H9 (cell line): ENCODE results near the gene MORN1. TPM values are rescaled to one million over a fixed set of nuclear protein-coding genes. Genes with fewer than 3 reads are reported as not detected.

Experiments
- DNase-seq: peaks from one replicate; pipeline ENCODE4 v3.0.0-alpha.2; 2017
- H2AFZ ChIP-seq: one replicate; pipeline ENCODE4 v1.6.1; 2013; ENCODE audit warnings: mild to moderate bottlenecking, low read length, control low read depth, moderate library complexity
- H2AK5ac ChIP-seq: 2 replicates; pipeline ENCODE4 v1.6.1; 2013; ENCODE audit warnings: low read length, control low read depth, mixed read lengths; ENCODE audit not compliant: insufficient read length
- H2BK120ac ChIP-seq: one replicate; pipeline ENCODE4 v1.6.1; 2013; ENCODE audit warnings: low read depth, mild to moderate bottlenecking, low read length, control low read depth, inconsistent platforms; ENCODE audit not compliant: poor library complexity, severe bottlenecking
- H2BK12ac ChIP-seq: 2 replicates; pipeline ENCODE4 v1.6.1; 2013; ENCODE audit warnings: low read length, control low read depth, mixed read lengths, low read depth; ENCODE audit not compliant: insufficient read length
- H2BK15ac ChIP-seq: 2 replicates; pipeline ENCODE4 v1.6.1; 2013; ENCODE audit warnings: low read depth, low read length, control low read depth
- H2BK20ac ChIP-seq: one replicate; pipeline ENCODE4 v1.6.1; 2013; ENCODE audit warnings: low read depth, mild to moderate bottlenecking, low read length, control low read depth, inconsistent platforms; ENCODE audit not compliant: poor library complexity, severe bottlenecking
- H2BK5ac ChIP-seq: 2 replicates; pipeline ENCODE4 v1.6.1; 2013; ENCODE audit warnings: low read length, control low read depth, mixed read lengths; ENCODE audit not compliant: insufficient read length
- H3K14ac ChIP-seq: 2 replicates; pipeline ENCODE4 v1.6.1; 2013; ENCODE audit warnings: low read length, control low read depth; ENCODE audit not compliant: insufficient read depth
- H3K18ac ChIP-seq: 2 replicates; pipeline ENCODE4 v1.6.1; 2013; ENCODE audit warnings: low read depth, mild to moderate bottlenecking, mixed read lengths, low read length, control low read depth; ENCODE audit not compliant: insufficient read length
- H3K23ac ChIP-seq: 2 replicates; pipeline ENCODE4 v1.6.1; 2013; ENCODE audit warnings: low read length, control low read depth, mixed read lengths, low read depth; ENCODE audit not compliant: insufficient read length
- H3K23me2 ChIP-seq: 2 replicates; pipeline ENCODE4 v1.6.1; 2013; ENCODE audit warnings: low read depth, mild to moderate bottlenecking, mixed read lengths, low read length, control low read depth; ENCODE audit not compliant: insufficient read length, poor library complexity, severe bottlenecking
- H3K27ac ChIP-seq: 2 replicates; pipeline ENCODE4 v1.5.1; 2013; ENCODE audit warnings: low read length, control low read depth, mixed read lengths, low read depth; ENCODE audit not compliant: insufficient read length
- H3K27me3 ChIP-seq: 2 replicates; pipeline ENCODE4 v1.6.1; 2013; ENCODE audit warnings: low read length, control low read depth, inconsistent platforms; ENCODE audit not compliant: insufficient read depth
- H3K4ac ChIP-seq: 2 replicates; pipeline ENCODE4 v1.6.1; 2013; ENCODE audit warnings: low read depth, mild to moderate bottlenecking, control low read depth, inconsistent platforms, low read length, moderate library complexity
- H3K4me1 ChIP-seq: 2 replicates; pipeline ENCODE4 v1.6.1; 2013; ENCODE audit warnings: low read length, control low read depth, inconsistent platforms; ENCODE audit not compliant: insufficient read depth
- H3K4me2 ChIP-seq: 2 replicates; pipeline ENCODE4 v1.6.1; 2013; ENCODE audit warnings: low read length, control low read depth, mixed read lengths; ENCODE audit not compliant: insufficient read length, insufficient read depth
- H3K56ac ChIP-seq: 2 replicates; pipeline ENCODE4 v1.6.1; 2013; ENCODE audit warnings: low read depth, mild to moderate bottlenecking, mixed read lengths, low read length, control low read depth; ENCODE audit not compliant: insufficient read length
- H3K79me1 ChIP-seq: 2 replicates; pipeline ENCODE4 v1.6.1; 2013; ENCODE audit warnings: low read depth, mild to moderate bottlenecking, moderate library complexity, low read length, control low read depth, inconsistent platforms; ENCODE audit not compliant: insufficient read depth, poor library complexity, severe bottlenecking
- H3K79me2 ChIP-seq: 2 replicates; pipeline ENCODE4 v1.6.1; 2013; ENCODE audit warnings: low read length, control low read depth, inconsistent platforms; ENCODE audit not compliant: insufficient read depth
- H3K9ac ChIP-seq: 2 replicates; pipeline ENCODE4 v1.6.1; 2013; ENCODE audit warnings: low read length, control low read depth, mixed read lengths; ENCODE audit not compliant: insufficient read length; ENCODE audit errors: extremely low read depth
- H3K9me3 ChIP-seq: one replicate; pipeline ENCODE4 v1.6.1; 2013; ENCODE audit warnings: low read depth, low read length, inconsistent platforms; ENCODE audit not compliant: control insufficient read depth
- H3T11ph ChIP-seq: one replicate; pipeline ENCODE4 v1.6.1; 2013; ENCODE audit warnings: mild to moderate bottlenecking, low read length, control low read depth, inconsistent platforms
- H4K20me1 ChIP-seq: one replicate; pipeline ENCODE4 v1.6.1; 2013; ENCODE audit not compliant: control insufficient read depth, insufficient read length, insufficient read depth
- H4K5ac ChIP-seq: 2 replicates; pipeline ENCODE4 v1.6.1; 2013; ENCODE audit warnings: low read depth, mild to moderate bottlenecking, mixed read lengths, low read length, control low read depth; ENCODE audit not compliant: insufficient read length
- H4K8ac ChIP-seq: replicated peaks from 2 replicates; pipeline ENCODE4 v1.6.1; 2013; ENCODE audit warnings: low read length, control low read depth, mixed read lengths, low read depth; ENCODE audit not compliant: insufficient read length
- H4K91ac ChIP-seq: 2 replicates; pipeline ENCODE4 v1.6.1; 2013; ENCODE audit warnings: low read depth, mild to moderate bottlenecking, moderate library complexity, mixed read lengths, low read length, control low read depth; ENCODE audit not compliant: insufficient read length
- H3K27ac Mint-ChIP-seq, 3 experiments: 2 replicates in 2 of 3; 3 replicates in 1 of 3; pipeline ENCODE4 v1.8.0; 2020 to 2021; ENCODE audit warnings: mixed read lengths in 3 of 3, mild to moderate bottlenecking in 1 of 3, moderate library complexity in 1 of 3
- H3K27me3 Mint-ChIP-seq: 2 replicates; pipeline ENCODE4 v1.8.0; 2021; ENCODE audit warnings: low read depth, mild to moderate bottlenecking, moderate library complexity, mixed read lengths
- H3K36me3 Mint-ChIP-seq, 3 experiments: 2 replicates in 2 of 3; 3 replicates in 1 of 3; pipeline ENCODE4 v1.8.0; 2020 to 2021; ENCODE audit warnings: low read depth in 3 of 3, mixed read lengths in 3 of 3; ENCODE audit not compliant: insufficient read depth in 1 of 3
- H3K4me1 Mint-ChIP-seq, 2 experiments: 2 replicates each; pipeline ENCODE4 v1.8.0; 2020; ENCODE audit warnings: mixed read lengths in 2 of 2
- H3K4me3 Mint-ChIP-seq, 2 experiments: 2 replicates in 1 of 2; 3 replicates in 1 of 2; pipeline ENCODE4 v1.8.0; 2020 to 2021; ENCODE audit warnings: mild to moderate bottlenecking in 2 of 2, mixed read lengths in 2 of 2, moderate library complexity in 1 of 2
- H3K9me3 Mint-ChIP-seq, 2 experiments: 2 replicates in 1 of 2; 3 replicates in 1 of 2; pipeline ENCODE4 v1.8.0; 2020; ENCODE audit warnings: mild to moderate bottlenecking in 2 of 2, mixed read lengths in 2 of 2, moderate library complexity in 1 of 2
- CTCF ChIP-seq: fragments of 200-600 bp; sonication (generic); conservative IDR thresholded peaks from 3 replicates; pipeline ENCODE4 v1.8.0; 2021; ENCODE audit warnings: antibody characterized with exemption, mild to moderate bottlenecking
- WGBS: extraction: QIAGEN DNeasy Blood & Tissue Kit; methylation state at CpG from one replicate; pipeline ENCODE4 v1.1.7; 2013; ENCODE audit warnings: missing lambda C conversion rate, low lambda C conversion rate, mixed read lengths; ENCODE audit not compliant: insufficient read length; ENCODE audit errors: extremely low coverage; 5-methylcytosine and 5-hydroxymethylcytosine counted together
- total RNA-seq: library from RNA; stranded (reverse); gene quantifications from 2 replicates; pipeline ENCODE4 v1.2.1, GENCODE V29; 2021

Gene MORN1
- total RNA-seq, 1 experiment from 2014 or later = 12.7 TPM

DNA sequence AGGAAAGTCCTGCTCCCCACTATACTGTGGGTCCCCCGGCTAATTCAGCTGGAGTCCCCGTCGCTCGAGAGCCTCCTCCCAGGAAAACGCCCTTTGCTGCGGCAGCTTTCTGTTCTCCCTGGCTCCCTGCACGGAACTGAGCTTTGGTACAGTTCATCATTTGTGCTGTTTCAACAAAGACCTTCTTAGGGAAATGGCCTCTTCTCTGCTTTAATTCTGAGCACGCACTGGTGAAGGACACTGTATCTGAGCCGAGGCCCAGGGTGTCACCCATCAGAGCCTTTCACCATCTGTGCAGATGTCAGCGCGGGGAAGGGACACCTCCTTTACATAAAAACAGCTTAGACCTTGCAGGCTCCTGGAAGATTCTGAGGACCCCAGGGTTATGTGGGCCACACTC, 34.5 kb upstream of the MORN1 start:
- no peaks in the 10 kb centered on the region for H3K4me1 Mint-ChIP-seq
- no CpG with 5 or more reads among the region's 11 CpGs for WGBS
- Histone ChIP-seq H3K9ac (no peak overlapping the region), H3K23ac (no peak overlapping the region), H4K5ac (no peak overlapping the region), H4K20me1 (no peaks in the 10 kb centered on the region), H2BK12ac (no peak overlapping the region), H2AK5ac (no peak overlapping the region), H3K27me3 (no peaks in the 10 kb centered on the region), H2BK5ac (no peak overlapping the region), H2BK15ac (no peak overlapping the region), H3K4me1 (no peaks in the 10 kb centered on the region), H3K79me2 (no peaks in the 10 kb centered on the region), H3K4ac (no peak overlapping the region), H3K18ac (no peak overlapping the region), H2BK20ac (no peak overlapping the region), H3T11ph (no peak overlapping the region), H2BK120ac (no peak overlapping the region), H3K4me2 (no peak overlapping the region), H4K91ac (no peak overlapping the region), H3K56ac (no peak overlapping the region), H3K23me2 (no peaks in the 10 kb centered on the region), H3K14ac (no peak overlapping the region), H3K79me1 (no peaks in the 10 kb centered on the region), H3K9me3 (no peaks in the 10 kb centered on the region), H3K27ac (no peak overlapping the region), H4K8ac (no peak overlapping the region), H2AFZ (no peak overlapping the region)
- peaks cover 21 to 28% of the 10 kb centered on the region in 2 experiments for H3K9me3 Mint-ChIP-seq
- DNase-seq = no peak
- peaks cover 47% of the 10 kb centered on the region for H3K27me3 Mint-ChIP-seq
- TF ChIP-seq CTCF = no peak
- no peak overlapping the region for H3K4me3 Mint-ChIP-seq
- no peak overlapping the region for H3K27ac Mint-ChIP-seq
- no peaks in the 10 kb centered on the region; a peak in 1 of 7 replicates for H3K36me3 Mint-ChIP-seq
